GM12872 (cell line): ENCODE measurements around the gene SYNE2.

Experiments
- TF ChIP-seq, protein P1 (sequence below): IDR thresholded peaks from 3 replicates; pipeline ENCODE4 v1.5.1; 2011; ENCODE audit warnings: low read depth, mild to moderate bottlenecking, low read length, moderate library complexity; ENCODE audit not compliant: insufficient read depth

Gene SYNE2

DNA sequence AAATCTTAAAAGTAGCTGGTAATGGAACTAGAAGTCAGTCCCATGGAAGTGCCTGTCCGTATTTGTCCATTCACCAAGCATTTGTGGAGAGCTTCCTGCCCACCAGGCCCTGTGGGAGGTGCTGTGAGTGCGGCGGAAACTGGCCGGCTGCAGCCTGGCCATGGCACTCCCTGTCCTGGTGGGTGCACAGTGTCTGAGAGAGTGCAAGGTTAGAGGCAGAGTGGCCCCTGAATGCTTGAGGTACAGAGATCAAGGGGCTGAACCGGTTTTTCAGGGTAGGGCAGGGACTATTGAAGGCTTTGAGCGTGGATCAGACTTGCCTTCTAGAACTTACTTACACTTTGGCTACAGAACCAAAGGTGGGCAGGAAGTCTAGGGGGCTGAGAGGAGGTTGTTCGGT is 348.5 kb downstream of the SYNE2 start:
- TF ChIP-seq, protein P1, sequence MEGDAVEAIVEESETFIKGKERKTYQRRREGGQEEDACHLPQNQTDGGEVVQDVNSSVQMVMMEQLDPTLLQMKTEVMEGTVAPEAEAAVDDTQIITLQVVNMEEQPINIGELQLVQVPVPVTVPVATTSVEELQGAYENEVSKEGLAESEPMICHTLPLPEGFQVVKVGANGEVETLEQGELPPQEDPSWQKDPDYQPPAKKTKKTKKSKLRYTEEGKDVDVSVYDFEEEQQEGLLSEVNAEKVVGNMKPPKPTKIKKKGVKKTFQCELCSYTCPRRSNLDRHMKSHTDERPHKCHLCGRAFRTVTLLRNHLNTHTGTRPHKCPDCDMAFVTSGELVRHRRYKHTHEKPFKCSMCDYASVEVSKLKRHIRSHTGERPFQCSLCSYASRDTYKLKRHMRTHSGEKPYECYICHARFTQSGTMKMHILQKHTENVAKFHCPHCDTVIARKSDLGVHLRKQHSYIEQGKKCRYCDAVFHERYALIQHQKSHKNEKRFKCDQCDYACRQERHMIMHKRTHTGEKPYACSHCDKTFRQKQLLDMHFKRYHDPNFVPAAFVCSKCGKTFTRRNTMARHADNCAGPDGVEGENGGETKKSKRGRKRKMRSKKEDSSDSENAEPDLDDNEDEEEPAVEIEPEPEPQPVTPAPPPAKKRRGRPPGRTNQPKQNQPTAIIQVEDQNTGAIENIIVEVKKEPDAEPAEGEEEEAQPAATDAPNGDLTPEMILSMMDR, result no peak

DNA sequence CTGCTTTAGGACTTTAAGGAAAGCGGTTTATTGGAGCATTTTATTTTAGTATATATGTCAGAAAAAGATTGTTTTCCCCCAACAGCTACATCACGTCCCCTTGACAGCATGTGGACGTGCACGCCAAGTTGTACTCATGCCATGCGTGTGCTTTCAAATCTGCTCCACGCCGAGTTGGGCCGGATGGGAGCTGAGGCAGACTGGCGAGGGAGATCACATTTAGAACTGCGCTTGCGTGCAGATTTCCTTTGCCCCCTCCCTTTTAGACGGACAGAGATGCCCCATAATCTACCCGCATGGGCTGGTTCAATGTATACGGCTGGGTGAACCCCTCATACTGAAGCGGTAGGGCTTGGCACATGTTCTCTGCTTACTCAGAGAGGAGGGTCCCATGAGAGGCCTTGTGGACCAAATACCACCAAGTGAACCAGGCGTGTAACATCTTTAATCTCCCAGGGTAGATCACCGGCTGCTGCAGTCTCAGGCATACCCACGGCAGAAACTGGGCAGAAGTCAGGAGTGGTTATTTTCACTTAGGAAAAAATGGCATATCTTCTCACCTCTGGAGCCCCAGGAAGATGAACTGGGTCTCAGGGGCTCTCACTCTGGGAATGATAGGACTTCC is 349.2 kb downstream of the SYNE2 start:
- TF ChIP-seq, protein P1, result no peak

DNA sequence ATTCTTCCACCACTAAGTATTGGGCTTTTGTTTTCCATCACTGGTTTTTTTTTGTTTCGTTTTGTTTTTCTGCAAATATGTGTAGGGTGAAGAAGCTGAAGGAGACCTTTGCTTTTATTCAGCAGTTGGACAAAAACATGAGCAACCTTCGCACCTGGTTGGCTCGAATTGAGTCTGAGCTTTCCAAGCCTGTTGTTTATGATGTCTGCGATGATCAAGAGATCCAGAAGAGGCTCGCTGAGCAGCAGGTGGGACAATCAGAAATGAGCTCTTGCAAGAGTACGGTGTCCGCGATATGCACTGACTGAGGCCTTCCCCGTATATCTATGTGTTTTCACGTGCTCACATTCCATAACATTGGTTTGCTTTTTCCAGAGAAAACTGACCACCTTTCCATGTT is 349.9 kb downstream of the SYNE2 start:
- TF ChIP-seq, protein P1, result no peak

DNA sequence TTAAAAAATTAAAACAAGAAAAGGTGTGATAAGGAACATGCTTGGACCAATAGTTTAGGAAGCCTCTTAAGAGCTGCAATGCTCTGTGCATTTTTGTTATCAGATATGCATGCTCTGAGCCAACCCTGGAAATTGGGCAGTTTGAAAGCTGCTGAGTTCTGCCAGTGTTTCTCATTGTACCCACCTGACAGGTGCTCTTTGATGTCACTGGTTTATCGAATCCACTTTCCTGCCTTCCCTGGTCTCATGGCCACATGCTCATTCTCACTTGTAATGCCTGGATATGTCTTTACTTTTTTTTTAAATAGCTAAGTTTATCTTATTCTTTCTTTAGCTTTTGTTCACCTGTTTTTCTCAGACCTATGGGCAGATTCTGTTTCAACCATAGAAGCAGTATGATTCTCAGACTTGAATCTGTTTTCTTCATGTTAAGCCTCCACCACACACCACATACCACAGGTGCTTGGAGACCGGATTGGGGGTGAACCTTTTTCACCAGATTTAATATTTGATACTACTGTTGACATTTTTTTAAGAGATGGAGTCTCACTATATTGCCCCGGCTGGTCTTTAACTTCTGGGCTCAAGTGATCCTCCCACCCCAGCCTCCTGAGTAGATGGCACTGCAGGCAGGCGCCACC is 350.7 kb downstream of the SYNE2 start:
- TF ChIP-seq, protein P1, result no peak

DNA sequence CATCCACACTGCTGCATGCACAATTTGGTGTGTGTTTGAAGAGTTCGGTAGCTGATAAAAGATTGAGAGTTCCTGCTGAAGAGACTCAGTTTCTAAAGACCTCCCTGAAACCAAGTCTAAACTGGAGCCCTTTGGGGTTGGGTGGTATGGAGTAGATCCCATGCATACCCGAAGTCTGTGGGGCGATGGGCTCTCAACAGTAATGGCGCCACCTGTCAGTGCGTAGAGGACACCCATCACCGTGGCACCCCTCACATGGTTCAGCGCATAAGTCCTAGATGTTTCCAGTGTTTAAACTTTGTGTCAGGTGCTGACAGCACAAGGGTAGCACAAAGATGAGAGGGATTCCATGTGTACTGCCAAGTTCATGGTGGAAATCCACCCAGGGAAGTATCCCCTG is 355.5 kb downstream of the SYNE2 start:
- TF ChIP-seq, protein P1, result no peak

DNA sequence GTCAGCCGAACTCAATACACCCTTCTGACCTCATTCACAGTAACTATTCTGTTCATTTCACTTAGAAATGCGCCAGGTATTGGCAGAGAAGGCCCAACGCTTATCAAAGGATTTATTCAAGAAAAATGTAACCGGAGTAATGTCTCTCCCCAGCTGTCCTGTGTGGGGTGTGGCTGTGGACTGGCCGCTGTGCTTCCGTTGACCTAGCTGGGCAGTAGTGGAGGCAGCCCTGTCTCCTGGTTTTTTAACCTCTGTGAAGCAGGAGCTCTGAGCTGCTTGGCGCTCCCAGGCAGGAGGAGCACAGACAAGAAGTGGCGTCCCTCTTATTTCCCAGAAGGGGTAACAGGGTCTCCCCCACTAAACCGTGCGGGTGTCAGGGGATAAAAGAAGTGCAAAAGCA is 356.2 kb downstream of the SYNE2 start:
- TF ChIP-seq, protein P1, result no peak

DNA sequence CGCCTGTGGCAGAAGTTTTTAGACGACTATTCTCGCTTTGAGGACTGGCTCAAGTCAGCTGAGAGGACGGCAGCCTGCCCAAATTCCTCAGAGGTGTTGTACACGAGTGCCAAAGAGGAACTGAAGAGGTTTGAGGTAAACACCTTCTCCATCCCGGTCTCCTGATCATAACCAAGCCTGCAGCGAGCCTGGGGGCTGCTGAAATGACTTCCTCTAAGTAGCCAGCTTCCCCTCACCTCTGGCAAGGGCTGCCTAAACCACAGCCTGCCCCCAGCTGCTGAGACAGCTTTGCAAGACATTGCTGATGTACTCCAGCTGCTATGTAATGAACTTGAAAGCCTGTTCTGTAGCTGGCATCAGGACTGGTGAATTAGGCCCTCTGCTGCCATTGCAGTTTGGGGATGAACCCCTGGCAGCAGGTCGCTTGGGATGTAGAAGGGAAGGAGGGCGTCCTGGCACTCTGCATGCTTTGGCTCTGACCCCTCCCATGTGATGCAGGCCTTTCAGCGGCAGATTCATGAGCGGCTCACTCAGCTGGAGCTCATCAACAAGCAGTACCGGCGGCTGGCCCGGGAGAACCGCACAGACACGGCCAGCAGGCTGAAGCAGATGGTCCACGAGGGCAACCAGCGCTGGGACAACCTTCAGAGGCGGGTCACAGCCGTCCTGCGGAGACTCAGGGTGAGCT is 356.8 kb downstream of the SYNE2 start:
- TF ChIP-seq, protein P1, result no peak
